ENCODE data around the gene MKNK1.

The MKNK1 gene

GRCh38 chr1:46595127-46595526 lies 8.9 kb downstream of the MKNK1 start:
- DNase-seq (ENCODE audit: low spot score), result no peak

GRCh38 chr1:46594063-46594462 lies 10.0 kb downstream of the MKNK1 start:
- no peak for DNase-seq (ENCODE audit: low spot score)

- DNase-seq (ENCODE audit: low spot score), result no peak
Measured at GRCh38 chr1:46592823-46593222, 11.2 kb downstream of the MKNK1 start.

- DNase-seq (ENCODE audit: low spot score), result no peak
Measured at GRCh38 chr1:46589529-46589928, 14.5 kb downstream of the MKNK1 start.

GRCh38 chr1:46587069-46587468 lies 17.0 kb downstream of the MKNK1 start:
- no peak for DNase-seq (ENCODE audit: low spot score)

- DNase-seq (ENCODE audit: low spot score), result no peak
Measured at GRCh38 chr1:46585312-46585938, 18.6 kb downstream of the MKNK1 start.

- DNase-seq (ENCODE audit: low spot score), result no peak
Measured at GRCh38 chr1:46583494-46583893, 20.6 kb downstream of the MKNK1 start.

- DNase-seq (ENCODE audit: low spot score), result no peak
Measured at GRCh38 chr1:46582972-46583371, 21.1 kb downstream of the MKNK1 start.

GRCh38 chr1:46581681-46582455 lies 22.2 kb downstream of the MKNK1 start:
- no peak for DNase-seq (ENCODE audit: low spot score)

- DNase-seq (ENCODE audit: low spot score), result no peak
Measured at GRCh38 chr1:46580140-46580903, 23.7 kb downstream of the MKNK1 start.

GRCh38 chr1:46577671-46578070 lies 26.4 kb downstream of the MKNK1 start:
- no peak for DNase-seq (ENCODE audit: low spot score)

- DNase-seq (ENCODE audit: low spot score), result no peak
Measured at GRCh38 chr1:46576596-46576995, 27.5 kb downstream of the MKNK1 start.

- DNase-seq (ENCODE audit: low spot score), result no peak
Measured at GRCh38 chr1:46575778-46576177, 28.3 kb downstream of the MKNK1 start.

- no peak for DNase-seq (ENCODE audit: low spot score)
Measured at GRCh38 chr1:46575300-46575699, 28.8 kb downstream of the MKNK1 start.

GRCh38 chr1:46571691-46572225 lies 32.3 kb downstream of the MKNK1 start:
- no peak for DNase-seq (ENCODE audit: low spot score)

- no peak for DNase-seq (ENCODE audit: low spot score)
Measured at GRCh38 chr1:46569884-46570725, 34.0 kb downstream of the MKNK1 start.

GRCh38 chr1:46569116-46569515 lies 35.0 kb downstream of the MKNK1 start:
- DNase-seq (ENCODE audit: low spot score), result no peak

- DNase-seq (ENCODE audit: low spot score), result no peak
Measured at GRCh38 chr1:46568461-46568891, 35.6 kb downstream of the MKNK1 start.

- no peak for DNase-seq (ENCODE audit: low spot score)
Measured at GRCh38 chr1:46563341-46563740, 40.7 kb downstream of the MKNK1 start.

GRCh38 chr1:46562498-46562897 lies 41.6 kb downstream of the MKNK1 start:
- DNase-seq (ENCODE audit: low spot score), result no peak

- DNase-seq (ENCODE audit: low spot score), result no peak
Measured at GRCh38 chr1:46558966-46559365, 45.1 kb downstream of the MKNK1 start.

Data from HuH-7.5 (cell line).